ENCODE measurements around the gene MYCL. TPM values are rescaled to one million over a fixed set of nuclear protein-coding genes. Genes with fewer than 3 reads are reported as not detected.
A peak's percentile ranks its signal among the peaks of the same experiment; 100 is the strongest.

MYCL gene
- total and polyA plus RNA-seq, 2 of the 13 experiments (the other 11 are each of a cell fraction or from before 2014, with no cell fraction given): 0.31 to 1.7 TPM

DNA sequence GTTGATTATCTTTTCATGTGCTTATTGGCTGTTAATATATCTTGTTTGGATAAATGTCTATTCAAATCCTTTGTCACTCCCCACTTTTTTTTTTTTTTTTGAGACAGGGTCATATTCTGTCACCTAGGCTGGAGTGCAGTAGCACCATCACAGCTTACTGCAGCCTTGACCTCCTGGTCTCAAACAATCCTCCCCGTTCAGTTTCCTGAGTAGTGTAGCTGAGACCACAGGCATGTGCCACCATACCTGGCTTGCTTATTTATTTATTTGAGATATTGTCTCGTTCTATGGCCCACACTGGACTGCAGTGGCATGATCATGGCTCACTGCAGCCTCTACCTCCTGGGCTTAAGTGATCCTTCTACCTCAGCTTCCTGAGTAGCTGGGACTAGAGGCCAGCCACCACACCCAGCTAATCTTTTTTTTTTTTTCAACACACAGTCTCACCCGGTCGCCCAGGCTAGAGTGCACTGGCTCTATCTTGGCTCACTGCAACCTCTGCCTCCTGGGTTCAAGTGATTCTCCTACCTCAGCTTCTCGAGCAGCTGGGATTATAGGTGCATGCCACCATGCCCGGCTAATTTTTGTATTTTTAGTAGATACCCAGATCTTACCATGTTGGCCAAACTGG is 13.9 kb upstream of the MYCL start (continued):
- TF ChIP-seq TCF12 (IDR thresholded peaks at IDR 0.05) (no peak), TCF12 (CRISPR knock-in tag; IDR thresholded peaks at IDR 0.05) (no peak), AGO1 (IDR thresholded peaks at IDR 0.05; ENCODE audit: low read depth, low read length, poor library complexity, severe bottlenecking) (no peak), MYC (CRISPR knock-in tag; IDR thresholded peaks at IDR 0.05; ENCODE audit: borderline replicate concordance) (no peak), SOX5 (CRISPR knock-in tag; IDR thresholded peaks at IDR 0.05; ENCODE audit: borderline replicate concordance) (0 out of 2 replicates have a peak, but pooled peaks have one; percentile 22), ZNF776 (CRISPR knock-in tag; IDR thresholded peaks at IDR 0.05) (no peak), NAIF1 (CRISPR knock-in tag; IDR thresholded peaks at IDR 0.05; ENCODE audit: borderline replicate concordance) (no peak), ZNF451 (CRISPR knock-in tag; IDR thresholded peaks at IDR 0.05) (no peak), ZIK1 (CRISPR knock-in tag; IDR thresholded peaks at IDR 0.05; ENCODE audit: borderline replicate concordance, low read depth) (no peak), ZNF891 (CRISPR knock-in tag; IDR thresholded peaks at IDR 0.05) (no peak), POLR2A (IDR thresholded peaks at IDR 0.05; ENCODE audit: insufficient read depth in 1 of 2, low read depth in 2 of 2, low read length in 2 of 2) (no peak), SNRNP70 (IDR thresholded peaks at IDR 0.05; ENCODE audit: low read depth, low read length) (no peak), HMG20A (CRISPR knock-in tag; IDR thresholded peaks at IDR 0.05; ENCODE audit: borderline replicate concordance) (no peak), MED8 (CRISPR knock-in tag; IDR thresholded peaks at IDR 0.05; ENCODE audit: insufficient replicate concordance) (no peak), ZNF34 (CRISPR knock-in tag; IDR thresholded peaks at IDR 0.05; ENCODE audit: borderline replicate concordance) (no peak), FOXA1 (IDR thresholded peaks at IDR 0.05) (no peak), FOXA1 (CRISPR knock-in tag; IDR thresholded peaks at IDR 0.05) (no peak), STAG1 (CRISPR knock-in tag; IDR thresholded peaks at IDR 0.05) (no peak), JUND (CRISPR knock-in tag; IDR thresholded peaks at IDR 0.05) (no peak)
- TF ChIP-seq, protein P1, sequence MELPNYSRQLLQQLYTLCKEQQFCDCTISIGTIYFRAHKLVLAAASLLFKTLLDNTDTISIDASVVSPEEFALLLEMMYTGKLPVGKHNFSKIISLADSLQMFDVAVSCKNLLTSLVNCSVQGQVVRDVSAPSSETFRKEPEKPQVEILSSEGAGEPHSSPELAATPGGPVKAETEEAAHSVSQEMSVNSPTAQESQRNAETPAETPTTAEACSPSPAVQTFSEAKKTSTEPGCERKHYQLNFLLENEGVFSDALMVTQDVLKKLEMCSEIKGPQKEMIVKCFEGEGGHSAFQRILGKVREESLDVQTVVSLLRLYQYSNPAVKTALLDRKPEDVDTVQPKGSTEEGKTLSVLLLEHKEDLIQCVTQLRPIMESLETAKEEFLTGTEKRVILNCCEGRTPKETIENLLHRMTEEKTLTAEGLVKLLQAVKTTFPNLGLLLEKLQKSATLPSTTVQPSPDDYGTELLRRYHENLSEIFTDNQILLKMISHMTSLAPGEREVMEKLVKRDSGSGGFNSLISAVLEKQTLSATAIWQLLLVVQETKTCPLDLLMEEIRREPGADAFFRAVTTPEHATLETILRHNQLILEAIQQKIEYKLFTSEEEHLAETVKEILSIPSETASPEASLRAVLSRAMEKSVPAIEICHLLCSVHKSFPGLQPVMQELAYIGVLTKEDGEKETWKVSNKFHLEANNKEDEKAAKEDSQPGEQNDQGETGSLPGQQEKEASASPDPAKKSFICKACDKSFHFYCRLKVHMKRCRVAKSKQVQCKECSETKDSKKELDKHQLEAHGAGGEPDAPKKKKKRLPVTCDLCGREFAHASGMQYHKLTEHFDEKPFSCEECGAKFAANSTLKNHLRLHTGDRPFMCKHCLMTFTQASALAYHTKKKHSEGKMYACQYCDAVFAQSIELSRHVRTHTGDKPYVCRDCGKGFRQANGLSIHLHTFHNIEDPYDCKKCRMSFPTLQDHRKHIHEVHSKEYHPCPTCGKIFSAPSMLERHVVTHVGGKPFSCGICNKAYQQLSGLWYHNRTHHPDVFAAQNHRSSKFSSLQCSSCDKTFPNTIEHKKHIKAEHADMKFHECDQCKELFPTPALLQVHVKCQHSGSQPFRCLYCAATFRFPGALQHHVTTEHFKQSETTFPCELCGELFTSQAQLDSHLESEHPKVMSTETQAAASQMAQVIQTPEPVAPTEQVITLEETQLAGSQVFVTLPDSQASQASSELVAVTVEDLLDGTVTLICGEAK (IDR thresholded peaks at IDR 0.05): no peak
- TF ChIP-seq, protein P1 (CRISPR knock-in tag; IDR thresholded peaks at IDR 0.05): no peak
- TF ChIP-seq, protein P2, sequence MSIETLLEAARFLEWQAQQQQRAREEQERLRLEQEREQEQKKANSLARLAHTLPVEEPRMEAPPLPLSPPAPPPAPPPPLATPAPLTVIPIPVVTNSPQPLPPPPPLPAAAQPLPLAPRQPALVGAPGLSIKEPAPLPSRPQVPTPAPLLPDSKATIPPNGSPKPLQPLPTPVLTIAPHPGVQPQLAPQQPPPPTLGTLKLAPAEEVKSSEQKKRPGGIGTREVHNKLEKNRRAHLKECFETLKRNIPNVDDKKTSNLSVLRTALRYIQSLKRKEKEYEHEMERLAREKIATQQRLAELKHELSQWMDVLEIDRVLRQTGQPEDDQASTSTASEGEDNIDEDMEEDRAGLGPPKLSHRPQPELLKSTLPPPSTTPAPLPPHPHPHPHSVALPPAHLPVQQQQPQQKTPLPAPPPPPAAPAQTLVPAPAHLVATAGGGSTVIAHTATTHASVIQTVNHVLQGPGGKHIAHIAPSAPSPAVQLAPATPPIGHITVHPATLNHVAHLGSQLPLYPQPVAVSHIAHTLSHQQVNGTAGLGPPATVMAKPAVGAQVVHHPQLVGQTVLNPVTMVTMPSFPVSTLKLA (IDR thresholded peaks at IDR 0.05): no peak
